ENCODE data around the gene FGD5.

DNA sequence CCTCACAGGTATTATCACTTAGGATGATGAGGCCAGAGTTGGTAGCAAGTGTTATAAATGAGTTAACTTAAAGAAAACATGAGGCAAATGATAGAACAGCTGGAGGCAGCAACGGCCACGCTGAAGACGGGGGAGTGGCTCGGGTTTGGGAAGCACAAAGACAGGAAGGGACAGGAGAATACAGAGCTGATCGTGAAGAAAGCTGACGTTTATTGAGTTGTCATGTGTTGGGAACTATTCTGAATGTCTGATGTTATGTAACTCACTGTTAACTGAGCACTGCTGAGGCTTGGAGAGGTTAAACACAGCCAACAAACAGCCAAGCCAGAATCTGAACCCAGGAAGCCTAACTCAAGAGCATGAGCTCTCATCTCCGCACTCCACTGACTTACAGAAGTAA is 42.3 kb downstream of the FGD5 start:
- TF ChIP-seq, protein P1, sequence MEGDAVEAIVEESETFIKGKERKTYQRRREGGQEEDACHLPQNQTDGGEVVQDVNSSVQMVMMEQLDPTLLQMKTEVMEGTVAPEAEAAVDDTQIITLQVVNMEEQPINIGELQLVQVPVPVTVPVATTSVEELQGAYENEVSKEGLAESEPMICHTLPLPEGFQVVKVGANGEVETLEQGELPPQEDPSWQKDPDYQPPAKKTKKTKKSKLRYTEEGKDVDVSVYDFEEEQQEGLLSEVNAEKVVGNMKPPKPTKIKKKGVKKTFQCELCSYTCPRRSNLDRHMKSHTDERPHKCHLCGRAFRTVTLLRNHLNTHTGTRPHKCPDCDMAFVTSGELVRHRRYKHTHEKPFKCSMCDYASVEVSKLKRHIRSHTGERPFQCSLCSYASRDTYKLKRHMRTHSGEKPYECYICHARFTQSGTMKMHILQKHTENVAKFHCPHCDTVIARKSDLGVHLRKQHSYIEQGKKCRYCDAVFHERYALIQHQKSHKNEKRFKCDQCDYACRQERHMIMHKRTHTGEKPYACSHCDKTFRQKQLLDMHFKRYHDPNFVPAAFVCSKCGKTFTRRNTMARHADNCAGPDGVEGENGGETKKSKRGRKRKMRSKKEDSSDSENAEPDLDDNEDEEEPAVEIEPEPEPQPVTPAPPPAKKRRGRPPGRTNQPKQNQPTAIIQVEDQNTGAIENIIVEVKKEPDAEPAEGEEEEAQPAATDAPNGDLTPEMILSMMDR (IDR thresholded peaks at IDR 0.05) = no peak
- no peak for TF ChIP-seq POLR2AphosphoS5 (IDR thresholded peaks at IDR 0.05)
- TF ChIP-seq POLR2A (IDR thresholded peaks at IDR 0.05) = no peak
- TF ChIP-seq EP300 (IDR thresholded peaks at IDR 0.05) = no peak

Data from stomach (tissue), 4 donors.